OCI-LY7 (cell line): ENCODE results near the gene ALS2CL.

Experiments used
- EZH2phosphoT487 ChIP-seq: fragments of 200-600 bp; sonication (generic); IDR thresholded peaks from 2 replicates; pipeline ENCODE4 v1.6.1; 2018; ENCODE audit warnings: low read depth, borderline replicate concordance, mild to moderate bottlenecking, mixed run types, antibody characterized with exemption, low read length, moderate library complexity, mixed read lengths
- TF ChIP-seq, protein P1 (sequence below): fragments of 200-600 bp; sonication (generic); conservative IDR thresholded peaks from 2 replicates; pipeline ENCODE4 v1.5.1; 2014; ENCODE audit warnings: mild to moderate bottlenecking, antibody characterized with exemption, low read length, moderate library complexity, mixed read lengths

DNA sequence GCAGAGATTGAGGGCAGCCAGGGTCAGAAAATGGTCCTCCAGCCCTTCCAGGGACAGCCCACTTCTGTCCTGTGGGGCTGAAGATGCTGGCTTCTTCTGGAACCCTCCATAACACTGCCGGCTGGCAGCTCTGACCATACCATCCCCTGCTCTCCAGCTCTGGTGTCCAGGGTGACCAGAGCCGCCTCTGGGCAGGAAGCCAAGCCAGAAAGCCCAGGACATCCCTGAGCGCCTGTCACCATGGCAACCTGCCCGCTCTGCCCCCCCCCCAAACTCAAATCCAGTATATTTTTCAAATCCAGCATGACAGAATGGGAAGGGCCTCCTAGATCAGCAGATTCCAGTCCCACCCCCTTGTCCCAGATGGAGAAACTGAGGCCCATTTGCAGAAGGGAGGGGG, 7.3 kb upstream of the ALS2CL start:
- TF ChIP-seq, protein P1, sequence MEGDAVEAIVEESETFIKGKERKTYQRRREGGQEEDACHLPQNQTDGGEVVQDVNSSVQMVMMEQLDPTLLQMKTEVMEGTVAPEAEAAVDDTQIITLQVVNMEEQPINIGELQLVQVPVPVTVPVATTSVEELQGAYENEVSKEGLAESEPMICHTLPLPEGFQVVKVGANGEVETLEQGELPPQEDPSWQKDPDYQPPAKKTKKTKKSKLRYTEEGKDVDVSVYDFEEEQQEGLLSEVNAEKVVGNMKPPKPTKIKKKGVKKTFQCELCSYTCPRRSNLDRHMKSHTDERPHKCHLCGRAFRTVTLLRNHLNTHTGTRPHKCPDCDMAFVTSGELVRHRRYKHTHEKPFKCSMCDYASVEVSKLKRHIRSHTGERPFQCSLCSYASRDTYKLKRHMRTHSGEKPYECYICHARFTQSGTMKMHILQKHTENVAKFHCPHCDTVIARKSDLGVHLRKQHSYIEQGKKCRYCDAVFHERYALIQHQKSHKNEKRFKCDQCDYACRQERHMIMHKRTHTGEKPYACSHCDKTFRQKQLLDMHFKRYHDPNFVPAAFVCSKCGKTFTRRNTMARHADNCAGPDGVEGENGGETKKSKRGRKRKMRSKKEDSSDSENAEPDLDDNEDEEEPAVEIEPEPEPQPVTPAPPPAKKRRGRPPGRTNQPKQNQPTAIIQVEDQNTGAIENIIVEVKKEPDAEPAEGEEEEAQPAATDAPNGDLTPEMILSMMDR, result no peak
- TF ChIP-seq EZH2phosphoT487, result no peak
